Left forelimb (tissue), 1 donor: Measurements from ENCODE around the gene TMEM187.
"Not testable (repeated sequence)": the region's sequence is repeated elsewhere in the genome, so short reads cannot be mapped to it uniquely, and the experiment has no call there.

Experiments
- DNase-seq: peaks from one replicate; pipeline ENCODE4 v3.0.0-alpha.2; 2018; ENCODE audit warnings: low spot score

The TMEM187 gene

DNA sequence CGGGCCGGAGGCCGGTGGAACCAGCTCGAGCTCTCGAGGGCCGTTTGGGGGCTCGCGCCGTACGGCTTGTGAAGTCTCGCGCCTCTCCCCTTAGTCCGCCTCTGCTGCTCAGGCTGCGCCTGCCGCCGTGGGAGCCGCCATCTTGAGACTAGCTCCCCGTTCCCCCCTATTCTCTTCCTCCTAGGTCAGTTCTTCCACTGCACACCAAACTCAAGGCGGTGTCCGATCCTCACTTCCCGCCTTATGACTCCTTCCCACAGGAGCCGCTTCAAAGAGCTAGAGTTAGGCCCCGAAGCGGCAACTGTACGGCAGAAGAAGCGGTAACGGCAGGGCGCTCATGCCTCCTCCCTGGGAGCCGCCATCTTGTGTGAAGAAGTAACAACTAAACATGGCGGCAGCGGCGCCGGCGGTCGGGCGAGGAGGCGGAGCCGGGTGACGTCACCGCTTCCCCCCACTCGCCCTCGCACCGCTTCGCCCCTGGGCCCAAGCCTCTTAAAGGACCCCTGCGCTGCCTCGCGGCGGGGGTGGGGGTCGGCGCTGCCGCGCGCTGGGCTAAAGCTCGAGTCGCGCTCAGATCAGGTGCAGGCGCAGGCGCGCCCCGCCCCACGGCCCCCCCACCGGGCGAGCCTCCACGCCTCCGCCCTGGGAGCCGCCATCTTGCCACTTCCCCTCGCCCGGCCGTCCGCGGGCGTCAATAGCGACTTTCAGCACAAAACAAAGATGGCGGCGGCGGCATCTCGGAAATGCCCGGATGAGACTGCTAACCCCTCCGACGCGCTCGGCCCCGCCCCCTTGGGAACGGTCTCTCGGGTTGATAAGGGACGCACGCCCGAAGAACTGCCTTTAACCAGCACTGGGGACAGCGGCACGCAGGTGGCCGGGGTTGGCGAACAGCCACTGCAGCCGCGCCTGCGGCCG, 845 bp upstream of the TMEM187 start, which contains the start of gene HCFC1:
Gene HCFC1 (minus strand): TSS at position 369 of the 918 bp plus-strand sequence. CDS start 978 bp downstream, outside the sequence.
- DNase-seq, result peak; percentile 91

DNA sequence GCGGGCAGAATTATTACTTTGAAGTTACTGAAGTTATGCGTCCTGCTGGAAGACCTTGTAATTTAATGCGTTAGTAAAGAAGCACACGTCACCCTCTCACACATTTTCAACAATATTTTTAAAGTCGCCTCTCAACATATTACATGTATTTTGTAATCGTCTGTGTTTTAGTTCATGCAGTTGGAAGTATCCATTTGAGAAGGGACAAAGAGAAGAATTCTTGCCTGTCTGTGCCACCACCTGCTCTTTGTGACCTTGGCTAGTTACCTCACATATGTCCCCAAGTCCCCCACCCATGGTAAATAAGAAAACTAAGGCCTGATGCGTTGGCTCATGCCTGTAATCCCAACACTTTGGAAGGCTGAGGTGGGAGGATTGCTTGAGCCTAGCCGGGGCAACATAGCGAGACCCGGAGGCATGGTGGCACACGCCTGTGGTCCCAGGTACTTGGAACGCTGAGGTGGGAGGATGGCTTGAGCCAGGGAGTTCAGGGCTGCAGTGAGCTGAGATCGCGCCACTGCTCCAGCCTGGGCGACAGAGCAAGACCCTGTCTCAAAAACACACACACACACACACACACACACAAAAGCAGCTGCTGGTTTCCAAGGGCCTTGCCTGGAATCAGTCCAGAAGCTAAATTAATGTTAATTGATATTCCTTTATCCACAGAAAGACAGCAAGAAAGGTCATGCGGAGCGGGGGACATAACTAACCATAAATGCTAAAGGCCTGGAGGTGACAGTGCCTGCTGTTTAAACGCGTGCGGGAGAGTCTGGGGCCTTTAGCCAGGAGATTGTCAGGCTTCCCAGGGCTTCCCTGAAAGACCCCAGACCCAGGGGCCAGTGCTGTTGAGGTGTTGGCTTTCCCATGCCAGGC, 811 bp downstream of the TMEM187 start:
- DNase-seq, result no peak

DNA sequence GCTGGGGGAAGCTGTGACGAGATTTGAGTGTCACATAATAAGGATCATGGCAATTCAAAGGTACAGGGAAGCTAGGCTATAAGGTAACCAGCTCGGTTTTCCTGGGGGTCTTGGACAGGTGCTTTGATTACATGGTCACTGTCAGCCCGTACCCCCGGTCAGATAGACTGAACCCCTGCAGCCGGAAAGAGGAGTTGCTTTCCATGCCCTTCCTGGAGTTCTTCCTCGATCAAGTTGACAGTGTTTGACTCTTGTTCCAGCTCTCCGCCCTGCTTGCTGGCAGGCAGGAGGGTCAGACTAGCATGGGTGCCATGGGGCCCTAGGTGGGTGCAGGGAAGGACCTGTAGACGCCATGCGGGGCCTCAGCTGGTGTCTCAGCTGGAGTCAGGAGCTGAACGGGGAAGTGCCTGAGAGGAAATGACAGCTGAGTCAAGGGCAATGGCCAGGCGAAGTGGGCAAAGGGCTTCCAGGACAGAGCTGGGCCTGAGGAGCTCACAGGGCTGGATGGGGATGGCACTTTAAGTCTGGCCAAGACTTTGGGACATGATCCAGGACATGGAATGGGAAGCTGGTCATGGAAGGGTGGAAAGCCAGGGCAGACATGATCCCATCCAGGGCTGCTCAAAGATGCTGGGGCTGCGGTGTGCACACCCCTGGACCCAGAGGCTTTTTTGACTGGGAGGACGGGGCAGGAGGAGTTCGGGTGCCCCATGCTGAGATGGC, 1.6 kb downstream of the TMEM187 start:
- no peak for DNase-seq

DNA sequence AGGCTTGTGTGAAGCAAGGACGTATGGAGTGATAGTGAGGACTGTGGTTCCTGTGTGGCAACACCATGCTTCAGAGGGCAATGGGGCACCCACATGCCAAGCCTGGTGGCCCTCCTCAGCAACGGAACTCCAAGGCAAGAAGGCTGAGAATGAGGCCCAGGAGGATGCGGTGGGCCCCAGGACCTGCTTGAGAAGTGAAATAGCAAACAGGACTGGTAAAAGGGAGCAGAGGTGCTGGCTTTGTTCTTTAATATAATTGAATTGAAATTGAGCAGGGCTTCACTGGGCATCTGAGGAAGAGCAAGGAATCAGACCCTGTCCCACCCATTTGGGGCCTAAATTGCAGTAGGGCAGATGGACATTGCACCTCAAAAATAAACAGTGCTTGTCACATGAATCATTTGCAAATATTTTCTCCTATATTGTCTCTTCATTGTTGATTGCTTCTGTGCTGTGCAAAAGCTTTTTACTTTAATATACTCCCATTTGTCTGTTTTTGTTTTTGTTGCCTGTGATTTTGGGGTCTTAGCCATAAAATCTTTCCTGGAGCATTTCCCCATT, 2.3 kb downstream of the TMEM187 start:
- DNase-seq, result no peak

DNA sequence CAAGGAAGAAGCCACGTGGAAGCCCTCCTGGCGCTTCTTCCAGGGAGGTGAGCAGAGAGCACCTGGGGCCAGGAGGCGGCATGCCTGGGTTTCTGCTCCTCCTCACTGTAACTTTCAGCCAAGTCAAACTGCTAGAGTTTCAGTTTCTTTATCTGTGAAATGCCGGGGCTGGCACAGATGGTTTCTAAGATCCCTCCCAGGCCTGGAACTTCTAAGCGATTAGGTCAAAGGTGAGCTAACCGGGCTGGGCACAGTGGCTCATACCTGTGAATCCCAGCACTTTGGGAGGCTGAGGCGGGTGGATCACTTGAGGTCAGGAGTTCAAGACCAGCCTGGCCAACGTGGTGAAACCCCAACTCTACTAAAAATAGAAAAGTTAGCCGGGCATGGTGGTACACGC, 7.8 kb downstream of the TMEM187 start:
- not testable (repeated sequence) for DNase-seq

DNA sequence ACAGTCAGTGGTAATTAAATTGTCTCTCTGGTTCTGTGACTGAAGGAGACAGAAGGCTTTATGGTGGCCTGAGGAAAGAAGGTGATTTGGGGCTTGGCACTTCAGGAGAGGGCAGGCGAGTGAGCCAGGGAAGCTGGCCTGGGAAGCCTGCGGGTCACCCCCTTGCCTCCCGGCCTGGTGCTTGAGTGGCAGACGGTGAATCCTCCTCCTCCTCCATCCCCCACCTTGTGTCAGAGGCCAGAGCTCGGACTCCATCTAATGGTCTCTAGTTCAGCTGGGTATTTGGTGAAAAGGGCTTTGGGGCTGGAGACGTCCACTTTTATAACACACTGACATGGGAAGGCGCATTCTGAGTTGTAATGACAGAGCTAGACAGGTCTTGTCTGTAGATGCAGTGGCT, 8.7 kb downstream of the TMEM187 start:
- DNase-seq, result no peak

DNA sequence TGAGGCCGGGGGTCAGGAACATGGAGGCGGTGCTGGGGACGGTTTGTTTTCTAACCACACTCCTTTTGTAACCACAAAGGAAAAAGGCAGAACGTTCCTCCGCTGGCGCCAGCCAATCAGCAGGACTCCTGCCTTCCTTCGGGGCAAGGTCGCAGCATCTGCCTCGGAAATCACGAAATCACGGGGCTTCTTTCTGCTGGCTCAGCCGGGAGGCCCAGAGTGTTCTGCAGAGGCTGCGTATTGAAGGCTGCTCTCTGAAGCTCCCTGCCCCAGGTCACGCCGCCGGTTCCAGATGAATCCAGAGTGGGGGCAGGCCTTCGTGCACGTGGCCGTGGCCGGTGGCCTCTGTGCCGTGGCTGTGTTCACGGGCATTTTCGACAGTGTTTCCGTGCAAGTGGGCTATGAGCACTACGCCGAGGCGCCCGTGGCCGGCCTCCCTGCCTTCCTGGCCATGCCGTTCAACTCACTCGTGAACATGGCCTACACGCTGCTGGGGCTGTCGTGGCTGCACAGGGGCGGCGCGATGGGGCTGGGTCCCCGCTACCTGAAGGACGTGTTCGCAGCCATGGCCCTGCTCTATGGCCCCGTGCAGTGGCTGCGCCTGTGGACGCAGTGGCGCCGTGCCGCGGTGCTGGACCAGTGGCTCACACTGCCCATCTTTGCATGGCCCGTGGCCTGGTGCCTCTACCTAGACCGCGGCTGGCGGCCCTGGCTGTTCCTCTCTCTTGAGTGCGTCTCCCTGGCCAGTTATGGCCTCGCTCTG, 9.4 kb downstream of the TMEM187 start:
- DNase-seq, result no peak

DNA sequence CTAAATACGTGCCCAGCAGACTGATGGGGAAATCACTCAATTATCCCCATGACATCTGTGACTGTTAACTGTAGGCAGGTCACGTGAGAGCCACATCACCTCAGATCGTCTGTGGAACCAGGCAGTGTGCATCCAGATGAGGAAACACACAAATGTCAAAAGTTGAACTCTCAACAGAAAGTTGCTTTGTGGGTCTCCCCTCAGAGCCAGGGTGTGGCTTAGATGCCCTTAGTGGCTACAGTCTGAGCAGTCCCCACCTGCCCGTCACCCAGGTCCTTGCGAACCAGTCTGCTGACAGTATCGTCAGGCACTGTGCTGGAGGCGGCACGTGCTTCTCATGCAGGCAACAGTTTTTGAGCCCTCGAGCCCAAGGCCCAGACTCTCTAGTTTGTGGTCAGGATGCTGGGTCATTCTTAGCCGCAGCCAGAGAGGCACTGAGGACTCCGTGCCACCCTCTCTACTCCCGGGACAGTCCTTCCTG, 10.8 kb downstream of the TMEM187 start:
- no peak for DNase-seq

DNA sequence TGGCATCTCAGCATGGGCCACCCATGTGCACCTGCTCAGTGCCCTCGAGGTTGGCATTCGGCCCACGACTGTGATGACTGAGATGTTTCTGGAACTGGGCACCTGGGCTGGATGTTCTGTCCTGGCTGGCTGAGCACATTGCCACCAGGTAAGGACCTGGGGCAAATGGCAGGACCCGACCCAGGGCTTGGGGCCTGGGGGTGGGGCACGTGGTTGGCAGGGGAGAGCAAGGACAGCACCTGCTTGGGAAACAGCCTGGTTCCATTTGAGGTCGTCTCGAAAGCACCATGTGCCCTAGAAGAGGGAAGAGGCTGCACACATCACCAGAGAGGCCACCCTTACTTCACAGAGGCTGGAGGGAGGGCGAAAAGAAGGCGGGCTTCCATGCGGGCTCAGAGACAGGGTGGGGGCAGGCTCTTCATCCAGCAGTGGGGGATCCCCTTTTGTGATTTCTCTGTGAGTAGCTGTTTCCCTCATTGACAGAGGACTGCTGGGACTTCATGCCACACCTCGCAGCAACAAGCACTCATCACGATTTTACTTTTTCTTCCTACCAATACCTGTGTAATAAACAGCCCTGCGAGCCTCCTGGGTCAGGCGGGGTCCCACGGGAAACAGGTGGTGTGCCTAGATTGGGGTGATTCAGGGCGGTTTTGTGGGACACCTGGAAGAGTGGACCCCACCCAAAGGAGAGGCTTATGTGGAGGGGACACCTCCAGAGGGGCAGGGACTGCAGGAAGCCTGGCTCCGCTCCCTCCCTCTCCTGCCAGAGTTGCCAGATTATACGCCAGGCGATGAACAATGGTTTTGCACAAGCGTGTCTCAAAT, 12.0 kb downstream of the TMEM187 start:
- no peak for DNase-seq

DNA sequence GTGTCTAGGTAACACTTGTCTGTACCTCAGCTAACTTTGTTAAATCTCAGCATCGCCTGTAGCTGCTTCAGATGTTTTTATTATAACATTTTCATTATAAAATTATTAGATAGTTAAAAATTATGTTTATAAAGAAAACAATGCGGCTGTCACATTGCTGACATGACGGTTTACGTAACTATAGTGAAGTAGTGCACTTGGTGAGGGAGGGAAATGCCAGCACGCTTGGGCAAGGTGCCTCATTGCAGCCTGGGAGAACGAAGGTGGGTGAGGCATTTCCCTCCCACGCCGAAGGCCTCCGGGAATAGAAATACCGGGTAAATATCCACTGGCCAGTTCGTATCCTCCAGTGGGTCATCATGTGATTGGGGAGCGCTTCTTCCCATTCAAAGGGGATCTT, 15.9 kb downstream of the TMEM187 start:
- DNase-seq, result no peak

DNA sequence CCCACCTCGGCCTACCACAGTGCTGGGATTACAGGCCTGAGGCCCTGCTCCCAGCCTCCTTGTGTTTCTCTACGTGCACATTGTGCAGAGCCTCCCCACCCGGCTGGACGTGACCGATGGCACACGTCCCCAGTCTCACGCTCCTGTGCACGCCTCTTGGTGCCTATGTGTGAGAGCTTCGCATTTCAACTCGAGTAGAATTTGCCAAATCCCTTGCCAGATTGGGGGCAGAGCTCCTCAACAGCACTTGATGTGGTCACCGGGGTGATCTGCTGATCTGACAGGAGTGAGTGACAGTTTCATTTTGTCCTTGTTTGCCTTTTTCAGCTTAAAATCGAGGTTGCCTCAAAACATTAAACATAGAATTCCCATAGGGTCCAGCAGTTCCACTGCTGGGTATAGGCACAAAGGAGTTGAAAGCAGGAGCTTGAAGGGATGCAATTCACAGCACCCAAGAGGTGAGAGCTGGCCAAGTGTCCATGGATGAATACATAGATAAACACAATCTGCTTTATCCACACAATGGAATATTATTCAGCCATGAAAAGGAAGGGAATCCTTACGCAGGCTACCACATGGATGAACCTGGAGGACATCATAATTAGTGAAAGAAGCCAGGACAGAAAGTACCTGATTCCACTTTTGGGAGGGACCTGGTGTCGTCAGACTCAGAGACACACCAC, 17.6 kb downstream of the TMEM187 start:
- no peak for DNase-seq

DNA sequence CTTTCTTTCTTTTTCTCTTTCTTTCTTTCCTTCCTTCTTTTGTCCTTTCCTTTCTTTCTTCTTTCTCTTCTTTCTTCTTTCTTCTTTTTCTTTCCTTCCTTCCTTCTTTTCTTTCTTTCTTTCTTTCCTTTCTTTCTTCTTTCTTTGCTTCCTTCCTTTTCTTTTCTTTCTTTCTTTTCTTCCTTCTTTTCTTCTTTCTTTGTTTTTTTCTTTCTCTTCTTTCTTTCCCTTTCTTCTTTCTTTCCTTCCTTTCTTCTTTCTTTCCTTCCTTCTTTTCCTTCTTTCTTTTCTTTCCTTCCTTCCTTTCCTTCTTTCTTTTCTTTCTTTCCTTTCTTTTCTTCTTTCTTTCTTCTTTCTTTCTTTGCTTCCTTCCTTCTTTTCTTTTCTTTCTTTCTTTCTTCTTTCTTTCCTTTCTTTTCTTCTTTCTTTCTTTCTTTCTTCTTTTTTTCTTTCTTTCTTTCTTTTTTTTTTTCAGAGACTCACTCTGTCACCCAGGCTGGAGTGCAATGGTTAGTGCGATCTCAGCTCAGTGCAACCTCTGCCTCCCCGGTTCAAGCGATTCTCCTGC, 18.5 kb downstream of the TMEM187 start:
- DNase-seq, result no peak

DNA sequence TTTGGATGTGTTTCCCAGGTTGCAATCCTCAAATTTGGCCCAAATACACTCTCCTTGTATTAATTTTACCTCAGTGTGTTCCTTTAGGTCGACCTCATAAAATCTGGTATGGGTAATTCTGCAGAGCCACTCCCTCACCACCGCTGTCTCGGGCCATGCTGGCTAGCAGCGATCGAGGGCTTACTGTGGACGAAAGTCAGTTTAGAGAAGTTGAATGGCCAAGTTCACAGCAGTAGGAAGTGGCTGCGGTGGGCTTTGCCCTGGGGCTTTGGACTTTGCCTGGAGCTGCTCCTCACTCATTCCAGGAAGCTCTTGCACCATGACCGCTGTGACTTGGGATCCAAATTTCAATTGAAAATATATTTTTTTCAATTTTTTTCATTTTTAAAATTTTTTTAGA, 19.6 kb downstream of the TMEM187 start:
- DNase-seq, result no peak

DNA sequence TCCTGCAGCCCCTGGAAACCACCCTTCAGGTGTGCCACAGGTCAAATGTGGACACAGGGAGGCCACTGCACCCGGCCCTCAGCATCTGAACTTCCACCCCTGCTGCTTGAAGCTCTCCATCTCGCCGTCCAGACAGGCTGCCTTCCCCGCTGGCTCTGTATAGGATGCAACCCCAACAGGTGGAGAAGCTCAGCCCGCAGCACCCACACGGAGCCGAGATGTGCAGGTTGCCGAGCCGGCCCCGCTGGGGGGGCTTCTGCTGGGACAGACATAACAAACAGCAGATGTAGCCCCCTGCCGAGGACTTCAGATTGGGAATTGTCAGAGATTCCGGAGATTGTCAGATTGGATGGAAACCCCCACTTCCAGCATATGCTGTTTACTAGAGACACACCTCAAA, 20.5 kb downstream of the TMEM187 start:
- no peak for DNase-seq

DNA sequence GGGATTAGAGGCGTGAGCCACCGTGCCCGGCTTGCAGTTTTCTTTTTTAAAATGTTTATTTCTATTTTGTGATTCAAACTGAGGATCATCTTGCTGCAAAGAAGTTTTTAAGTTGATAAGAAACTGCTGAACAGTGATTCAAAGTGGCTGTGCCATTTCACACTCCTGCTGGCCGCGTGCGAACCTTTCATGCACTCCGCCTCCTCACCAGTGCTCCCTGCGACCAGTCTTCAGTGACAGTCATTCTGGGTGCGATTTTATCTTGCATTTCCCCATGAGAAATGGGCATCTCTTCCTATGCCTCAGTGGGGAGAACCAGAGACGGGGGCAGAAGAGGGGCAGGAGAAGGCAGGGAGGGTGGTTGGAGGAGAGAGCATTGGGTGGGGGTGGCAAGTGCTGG, 21.4 kb downstream of the TMEM187 start:
- no peak for DNase-seq

DNA sequence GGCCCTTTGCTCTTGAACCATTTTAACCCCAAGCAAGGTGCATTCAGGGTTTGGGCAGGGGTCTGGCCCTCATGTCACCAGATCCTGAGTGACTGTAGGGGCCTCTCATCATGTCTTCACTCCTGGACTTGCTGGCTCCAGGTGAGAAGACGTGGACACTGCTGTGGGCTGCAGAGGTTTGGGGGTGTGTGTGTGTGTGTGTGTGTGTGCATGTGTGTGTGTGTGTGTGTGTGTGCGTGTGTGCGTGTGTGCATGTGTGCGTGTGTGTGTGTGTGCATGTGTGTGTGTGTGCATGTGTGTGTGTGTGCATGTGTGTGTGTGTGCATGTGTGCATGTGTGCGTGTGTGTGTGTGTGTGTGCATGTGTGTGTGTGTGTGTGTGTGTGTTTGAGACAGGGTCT, 21.8 kb downstream of the TMEM187 start:
- DNase-seq, result not testable (repeated sequence)

DNA sequence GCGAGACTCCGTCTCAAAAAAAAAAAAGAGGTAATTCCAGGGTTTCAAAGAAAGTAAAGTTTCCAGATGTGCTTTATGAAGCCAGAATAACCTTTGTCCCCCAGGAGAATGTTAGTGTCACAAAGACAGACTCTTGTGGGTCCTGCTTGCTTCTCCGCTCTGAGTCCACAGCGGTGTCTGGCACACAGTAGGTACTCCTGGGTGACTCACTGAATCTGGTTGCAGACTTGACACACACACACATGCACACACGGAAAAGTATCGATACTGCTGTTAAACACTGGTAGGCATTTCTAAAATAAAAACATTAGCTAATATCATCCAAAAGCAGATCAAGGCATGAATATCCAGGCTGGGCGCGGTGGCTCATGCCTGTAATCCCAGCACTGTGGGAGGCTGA, 22.9 kb downstream of the TMEM187 start:
- no peak for DNase-seq

DNA sequence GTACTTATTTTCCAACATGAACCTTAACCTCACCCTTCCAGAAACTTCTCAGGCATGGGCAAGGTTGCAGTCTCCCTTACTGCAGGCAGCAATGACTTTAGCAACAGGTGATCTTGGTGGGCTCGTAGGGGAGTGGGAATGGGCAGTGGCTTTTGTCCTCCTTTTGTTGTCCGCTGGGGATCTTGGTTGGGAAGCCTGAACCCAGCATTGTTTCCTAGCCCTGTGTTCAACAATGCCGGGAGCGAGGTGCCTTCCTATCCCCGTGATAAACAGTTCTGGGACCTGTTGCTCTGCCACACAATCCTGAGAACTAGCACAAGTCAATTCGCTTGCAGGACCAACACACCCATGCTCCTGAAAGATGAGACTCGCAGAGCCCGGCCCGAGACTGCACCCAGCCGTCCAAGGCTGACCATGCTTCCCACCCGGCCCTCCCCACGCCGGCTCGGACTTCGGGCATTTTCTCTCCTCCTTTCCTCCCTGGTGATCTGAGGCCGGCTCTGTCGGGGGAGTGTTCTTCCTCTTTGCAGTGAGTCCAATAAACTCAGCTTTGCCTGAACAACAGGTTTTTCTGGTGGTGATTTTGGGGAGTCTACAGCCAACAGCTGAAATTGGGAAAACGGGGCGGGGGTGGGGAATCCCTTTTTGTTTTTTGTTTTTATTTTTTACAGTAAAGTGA, 26.9 kb downstream of the TMEM187 start:
- no peak for DNase-seq

DNA sequence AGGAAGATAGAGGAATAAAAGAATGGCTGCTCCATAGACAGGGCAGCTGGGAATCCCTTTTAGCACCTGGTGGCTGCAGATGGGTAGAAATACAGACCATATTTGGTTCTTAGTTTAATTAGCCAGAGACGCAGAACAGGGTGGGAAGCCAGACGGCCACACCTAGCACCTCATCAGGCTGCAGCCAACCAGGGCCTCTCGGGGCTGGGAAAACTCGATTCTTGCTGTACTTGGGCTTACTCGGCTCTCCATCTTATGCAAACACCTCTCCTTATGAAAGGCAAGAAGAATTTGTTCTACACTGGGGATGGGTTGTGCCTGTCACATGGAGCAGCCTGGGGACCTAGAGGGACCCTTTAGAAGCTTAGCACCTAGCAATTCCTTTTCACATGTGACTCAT, 27.5 kb downstream of the TMEM187 start:
- no peak for DNase-seq
